Smooth muscle cell (in vitro differentiated cells): Measurements from ENCODE around the gene XRCC5. TPM values are rescaled to one million over a fixed set of nuclear protein-coding genes. Genes with fewer than 3 reads are reported as not detected.

ENCODE experiments used
- DNase-seq: peaks from one replicate; lab custom pipeline; 2025; ENCODE audit not compliant: unreplicated experiment; lab: John Stamatoyannopoulos, UW
- H2AFZ ChIP-seq: fragments of 200-600 bp; sonication (generic); 2 replicates; pipeline ENCODE4 v1.6.0; 2016; ENCODE audit warnings: antibody characterized with exemption, low read depth, mild to moderate bottlenecking
- H3F3A ChIP-seq: fragments of 200-600 bp; sonication (generic); 2 replicates; pipeline ENCODE4 v1.6.0; 2017; ENCODE audit warnings: antibody characterized with exemption, low read depth
- H3K27ac ChIP-seq: fragments of 200-600 bp; sonication (generic); 2 replicates; pipeline ENCODE4 v1.5.1; 2016; ENCODE audit warnings: low read depth, mild to moderate bottlenecking
- H3K27me3 ChIP-seq: fragments of 200-600 bp; sonication (generic); 2 replicates; pipeline ENCODE4 v1.6.1; 2016; ENCODE audit warnings: low read depth, mild to moderate bottlenecking
- H3K36me3 ChIP-seq: fragments of 200-600 bp; sonication (generic); 2 replicates; pipeline ENCODE4 v1.5.1; 2016; ENCODE audit warnings: low read depth
- H3K4me1 ChIP-seq: fragments of 200-600 bp; sonication (generic); 2 replicates; pipeline ENCODE4 v1.5.1; 2016; ENCODE audit warnings: low read depth
- H3K4me2 ChIP-seq: fragments of 200-600 bp; sonication (generic); 2 replicates; pipeline ENCODE4 v1.6.0; 2016; ENCODE audit warnings: mild to moderate bottlenecking
- H3K4me3 ChIP-seq: fragments of 200-600 bp; sonication (generic); 2 replicates; pipeline ENCODE4 v1.5.1; 2016; ENCODE audit warnings: mild to moderate bottlenecking
- H3K79me2 ChIP-seq: fragments of 200-600 bp; sonication (generic); 2 replicates; pipeline ENCODE4 v1.6.0; 2016; ENCODE audit warnings: low read depth, mild to moderate bottlenecking
- H3K9ac ChIP-seq: fragments of 200-600 bp; sonication (generic); 2 replicates; pipeline ENCODE4 v1.6.0; 2016; ENCODE audit warnings: low read depth
- H3K9me3 ChIP-seq: fragments of 200-600 bp; sonication (generic); replicated peaks from 2 replicates; pipeline ENCODE4 v1.5.1; 2016; ENCODE audit warnings: low read depth
- H4K20me1 ChIP-seq: fragments of 200-600 bp; sonication (generic); 2 replicates; pipeline ENCODE4 v1.6.0; 2016; ENCODE audit warnings: low read depth
- WGBS: methylation state at CpG from one replicate; pipeline ENCODE4 v1.1.7; 2016; ENCODE audit warnings: low lambda C conversion rate; 5-methylcytosine and 5-hydroxymethylcytosine counted together
- polyA plus RNA-seq: library from polyadenylated mRNA; unstranded; fragments of >200 nt; fragmentation: Nextera tagmentation; extraction: Ambion mirVana; gene quantifications from 2 replicates; pipeline ENCODE4 v1.2.1, GENCODE V29; 2016
- total RNA-seq: library from RNA; depleted of rRNA; stranded (reverse); fragments of >200 nt; gene quantifications from 2 replicates; pipeline ENCODE4 v1.2.3, GENCODE V29; 2014
- TF ChIP-seq, protein P1 (sequence below): fragments of 200-600 bp; sonication (generic); IDR thresholded peaks from 2 replicates; pipeline ENCODE4 v1.5.1; 2017; ENCODE audit warnings: borderline replicate concordance, mild to moderate bottlenecking, antibody characterized with exemption; ENCODE audit not compliant: insufficient read depth, poor library complexity, severe bottlenecking

XRCC5 gene
- total and polyA plus RNA-seq, 2 experiments from 2014 or later = 197 to 266 TPM

DNA sequence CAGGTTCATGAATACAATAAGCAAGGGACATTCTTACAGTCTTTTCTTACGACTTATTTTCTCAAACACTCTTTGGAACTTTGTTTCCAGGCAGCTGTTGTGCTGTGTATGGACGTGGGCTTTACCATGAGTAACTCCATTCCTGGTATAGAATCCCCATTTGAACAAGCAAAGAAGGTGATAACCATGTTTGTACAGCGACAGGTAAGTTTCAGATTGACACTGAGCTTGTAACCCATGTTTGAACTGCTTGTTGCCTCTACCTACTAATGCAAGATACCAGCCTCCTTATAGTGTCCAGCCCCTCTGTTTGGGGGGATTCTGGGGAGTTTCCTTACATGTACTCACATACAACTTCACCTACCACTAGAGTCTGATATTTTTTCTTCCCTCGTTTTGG, 3.8 kb downstream of the XRCC5 start:
- Histone ChIP-seq H3F3A (peaks cover 33% of the 10 kb centered on the region), H3K27me3 (no peaks in the 10 kb centered on the region), H3K9ac (no peak overlapping the region), H2AFZ (no peak overlapping the region), H4K20me1 (peaks cover 9% of the 10 kb centered on the region), H3K79me2 (peaks cover 75% of the 10 kb centered on the region), H3K4me3 (no peak overlapping the region), H3K9me3 (no peaks in the 10 kb centered on the region), H3K27ac (peak overlapping the region; percentile 11), H3K4me2 (no peak overlapping the region), H3K4me1 (peaks cover 52% of the 10 kb centered on the region), H3K36me3 (peaks cover 7% of the 10 kb centered on the region)
- TF ChIP-seq, protein P1, sequence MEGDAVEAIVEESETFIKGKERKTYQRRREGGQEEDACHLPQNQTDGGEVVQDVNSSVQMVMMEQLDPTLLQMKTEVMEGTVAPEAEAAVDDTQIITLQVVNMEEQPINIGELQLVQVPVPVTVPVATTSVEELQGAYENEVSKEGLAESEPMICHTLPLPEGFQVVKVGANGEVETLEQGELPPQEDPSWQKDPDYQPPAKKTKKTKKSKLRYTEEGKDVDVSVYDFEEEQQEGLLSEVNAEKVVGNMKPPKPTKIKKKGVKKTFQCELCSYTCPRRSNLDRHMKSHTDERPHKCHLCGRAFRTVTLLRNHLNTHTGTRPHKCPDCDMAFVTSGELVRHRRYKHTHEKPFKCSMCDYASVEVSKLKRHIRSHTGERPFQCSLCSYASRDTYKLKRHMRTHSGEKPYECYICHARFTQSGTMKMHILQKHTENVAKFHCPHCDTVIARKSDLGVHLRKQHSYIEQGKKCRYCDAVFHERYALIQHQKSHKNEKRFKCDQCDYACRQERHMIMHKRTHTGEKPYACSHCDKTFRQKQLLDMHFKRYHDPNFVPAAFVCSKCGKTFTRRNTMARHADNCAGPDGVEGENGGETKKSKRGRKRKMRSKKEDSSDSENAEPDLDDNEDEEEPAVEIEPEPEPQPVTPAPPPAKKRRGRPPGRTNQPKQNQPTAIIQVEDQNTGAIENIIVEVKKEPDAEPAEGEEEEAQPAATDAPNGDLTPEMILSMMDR = no peak
- WGBS = 95% methylated on average over 4 of the region's 4 CpGs
- no peak for DNase-seq

DNA sequence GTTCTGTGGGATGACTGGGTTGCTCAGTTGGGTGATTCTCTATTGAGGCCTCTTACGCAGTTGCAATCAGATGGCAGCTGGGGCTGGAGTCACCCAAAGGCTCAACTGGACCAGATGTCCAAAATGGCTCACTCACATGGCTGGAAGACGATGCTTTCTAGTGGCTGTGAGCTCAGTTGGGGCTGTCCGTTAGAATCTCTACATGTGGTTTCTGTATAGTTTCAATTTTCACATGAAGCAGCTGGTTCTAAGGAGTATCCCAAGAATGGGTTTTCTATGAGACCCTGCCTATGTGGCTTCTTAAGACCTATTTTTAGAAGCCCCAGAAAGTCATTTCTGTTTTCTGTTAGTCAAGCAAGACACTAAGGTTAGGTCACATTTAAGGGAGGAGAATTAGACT, 4.4 kb downstream of the XRCC5 start:
- Histone ChIP-seq H3K9me3 (no peaks in the 10 kb centered on the region), H3K27me3 (no peaks in the 10 kb centered on the region), H3F3A (peaks cover 33% of the 10 kb centered on the region), H3K9ac (no peak overlapping the region), H4K20me1 (peaks cover 9% of the 10 kb centered on the region), H3K4me3 (no peak overlapping the region), H3K36me3 (peaks cover 12% of the 10 kb centered on the region), H3K4me2 (no peak overlapping the region), H2AFZ (no peak overlapping the region), H3K27ac (peak overlapping the region; percentile 45), H3K79me2 (peaks cover 79% of the 10 kb centered on the region), H3K4me1 (peaks cover 47% of the 10 kb centered on the region)
- DNase-seq = no peak
- 94% methylated on average over 3 of the region's 3 CpGs for WGBS
- TF ChIP-seq, protein P1 = no peak

- H3K36me3 ChIP-seq = peaks cover 19% of the 10 kb centered on the region
- 38% methylated on average over 4 of the region's 4 CpGs for WGBS
- no peaks in the 10 kb centered on the region for H3K27me3 ChIP-seq
- H3K27ac ChIP-seq = peak overlapping the region; percentile 45
- no peak overlapping the region for H2AFZ ChIP-seq
- H3K4me2 ChIP-seq = no peak overlapping the region
- H3K9me3 ChIP-seq = no peaks in the 10 kb centered on the region
- no peak for DNase-seq
- no peak overlapping the region for H3K4me3 ChIP-seq
- TF ChIP-seq, protein P1 = no peak
- no peak overlapping the region for H3K9ac ChIP-seq
- peaks cover 9% of the 10 kb centered on the region for H4K20me1 ChIP-seq
- H3F3A ChIP-seq = peaks cover 33% of the 10 kb centered on the region
- peaks cover 50% of the 10 kb centered on the region for H3K4me1 ChIP-seq
- peaks cover 82% of the 10 kb centered on the region for H3K79me2 ChIP-seq
These were observed 5.2 kb downstream of the XRCC5 start for GRCh38 chr2:216114382-216114713.
